ENCODE results near the gene PAK6.

PAK6 gene

DNA sequence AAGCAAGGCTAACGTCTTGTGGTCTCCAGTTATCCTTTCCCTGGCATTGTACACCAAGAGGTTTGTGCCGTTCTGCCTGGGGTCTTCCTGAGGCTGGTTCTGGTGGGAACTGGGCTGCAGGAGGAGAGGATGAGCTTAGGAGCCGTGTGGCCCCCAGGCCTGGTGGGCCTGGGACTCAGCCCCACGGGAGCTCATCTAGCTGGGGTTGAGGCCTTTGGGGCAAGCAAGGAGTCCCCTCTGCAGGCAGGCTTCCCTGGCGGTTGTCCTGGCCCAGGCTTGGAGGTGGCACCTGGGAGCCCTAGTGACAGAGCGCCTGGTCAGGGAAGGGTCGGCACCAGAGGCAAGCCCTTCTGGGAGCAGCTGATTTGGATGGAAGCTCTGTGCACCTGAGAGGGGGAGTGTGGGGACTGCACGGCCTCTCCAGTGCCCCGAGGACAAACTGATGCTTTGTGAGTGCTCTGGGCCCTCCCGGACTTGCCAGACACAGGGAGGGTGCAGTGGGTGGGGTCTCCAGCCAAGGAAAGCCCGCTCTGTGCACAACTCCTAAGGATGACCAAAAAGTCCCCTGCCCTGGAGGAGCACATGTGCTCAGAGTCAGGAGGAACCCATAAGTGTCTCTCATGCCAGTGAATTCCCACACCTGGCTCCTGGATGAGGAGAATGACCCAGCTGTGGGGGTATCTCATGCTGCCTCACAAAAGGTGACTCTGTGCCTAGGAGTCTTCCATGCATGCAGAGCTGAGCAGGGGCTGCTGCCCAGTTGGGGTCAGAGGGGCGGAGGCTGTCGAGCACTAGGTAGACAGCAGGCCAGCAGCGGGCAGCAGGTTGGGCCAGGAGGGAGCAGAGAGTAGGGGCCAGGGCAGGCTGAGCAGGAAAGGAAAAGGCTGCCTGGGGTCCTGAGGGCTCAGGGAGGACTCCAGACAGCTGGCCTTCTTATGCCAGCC is 2.7 kb downstream of the PAK6 start:
- DNase-seq (ENCODE audit: low read depth): no peak

GRCh38 chr15:40242213-40242599 is 3.3 kb downstream of the PAK6 start:
- DNase-seq (ENCODE audit: low read depth): no peak

GRCh38 chr15:40242601-40243000 is 3.7 kb downstream of the PAK6 start:
- no peak for DNase-seq (ENCODE audit: low read depth)

DNA sequence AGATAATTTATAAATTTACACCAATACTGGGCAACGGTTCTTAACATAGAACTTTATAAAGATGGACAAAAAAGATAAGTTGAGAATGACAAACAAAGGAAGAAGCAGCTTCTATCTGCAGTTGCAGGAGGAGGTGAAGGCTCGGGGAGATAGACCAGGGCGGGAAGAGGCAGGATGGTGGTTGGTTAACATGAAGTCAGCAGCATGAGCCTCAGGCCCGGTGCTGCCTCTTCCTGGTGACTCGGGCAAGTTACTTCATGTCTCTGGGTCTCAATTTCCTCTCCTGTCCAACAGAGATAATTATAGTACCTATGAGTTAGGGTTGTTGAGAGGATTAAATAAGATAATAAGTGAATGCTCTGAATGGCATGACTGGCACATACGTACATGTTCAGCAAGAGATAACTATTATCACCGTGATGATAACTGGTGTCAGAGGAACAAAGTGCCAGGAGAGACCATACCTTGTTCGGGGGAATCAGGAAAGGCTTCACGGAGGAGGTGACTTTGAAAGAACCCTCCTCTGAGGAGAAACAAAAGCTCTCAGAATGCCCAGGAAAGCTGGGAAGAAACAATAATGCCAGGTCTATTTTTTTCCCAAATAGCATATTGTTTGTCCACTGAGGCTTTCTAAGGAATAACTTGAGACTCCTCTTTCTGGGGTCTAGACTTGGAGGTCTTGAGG is 4.4 kb downstream of the PAK6 start:
- DNase-seq (ENCODE audit: low read depth): no peak

- DNase-seq (ENCODE audit: low read depth): no peak
These were observed 6.2 kb downstream of the PAK6 start for GRCh38 chr15:40244961-40245523.

GRCh38 chr15:40245666-40246450 is 7.0 kb downstream of the PAK6 start:
- no peak for DNase-seq (ENCODE audit: low read depth)

- DNase-seq (ENCODE audit: low read depth): no peak
These were observed 7.8 kb downstream of the PAK6 start for GRCh38 chr15:40246496-40247280.

DNA sequence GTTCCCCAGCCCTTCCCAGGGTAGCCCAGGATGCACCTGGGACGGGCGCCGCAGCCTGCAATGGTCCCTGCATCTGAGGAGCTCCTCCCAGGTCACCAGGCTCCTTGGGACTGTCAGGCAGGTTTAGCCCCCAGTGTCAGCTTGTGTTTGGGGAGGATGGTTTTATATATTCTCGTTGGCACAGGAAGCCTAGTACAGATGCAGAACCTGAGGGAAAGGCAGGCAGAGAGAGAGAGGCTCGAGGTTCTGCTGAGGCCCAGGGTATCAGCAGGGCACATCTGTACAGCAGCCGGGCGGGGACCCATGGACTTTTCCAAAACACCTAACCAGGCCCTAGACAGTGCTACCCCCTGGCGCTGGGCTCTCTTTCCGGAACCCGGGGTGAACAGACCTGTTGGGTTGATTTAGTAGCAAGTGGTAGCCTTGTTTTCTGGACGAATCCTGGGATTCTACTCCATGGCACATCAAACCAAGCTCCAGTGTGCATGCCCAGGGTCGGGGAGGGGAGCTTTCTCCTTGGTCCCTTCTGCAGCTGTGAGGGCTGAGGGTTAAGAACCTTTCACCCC is 8.6 kb downstream of the PAK6 start:
- DNase-seq (ENCODE audit: low read depth): no peak

- no peak for DNase-seq (ENCODE audit: low read depth)
These were observed 9.3 kb downstream of the PAK6 start for GRCh38 chr15:40248006-40248783.

GRCh38 chr15:40249477-40250303 is 10.8 kb downstream of the PAK6 start:
- DNase-seq (ENCODE audit: low read depth): no peak

GRCh38 chr15:40250304-40250656 is 11.4 kb downstream of the PAK6 start:
- no peak for DNase-seq (ENCODE audit: low read depth)

DNA sequence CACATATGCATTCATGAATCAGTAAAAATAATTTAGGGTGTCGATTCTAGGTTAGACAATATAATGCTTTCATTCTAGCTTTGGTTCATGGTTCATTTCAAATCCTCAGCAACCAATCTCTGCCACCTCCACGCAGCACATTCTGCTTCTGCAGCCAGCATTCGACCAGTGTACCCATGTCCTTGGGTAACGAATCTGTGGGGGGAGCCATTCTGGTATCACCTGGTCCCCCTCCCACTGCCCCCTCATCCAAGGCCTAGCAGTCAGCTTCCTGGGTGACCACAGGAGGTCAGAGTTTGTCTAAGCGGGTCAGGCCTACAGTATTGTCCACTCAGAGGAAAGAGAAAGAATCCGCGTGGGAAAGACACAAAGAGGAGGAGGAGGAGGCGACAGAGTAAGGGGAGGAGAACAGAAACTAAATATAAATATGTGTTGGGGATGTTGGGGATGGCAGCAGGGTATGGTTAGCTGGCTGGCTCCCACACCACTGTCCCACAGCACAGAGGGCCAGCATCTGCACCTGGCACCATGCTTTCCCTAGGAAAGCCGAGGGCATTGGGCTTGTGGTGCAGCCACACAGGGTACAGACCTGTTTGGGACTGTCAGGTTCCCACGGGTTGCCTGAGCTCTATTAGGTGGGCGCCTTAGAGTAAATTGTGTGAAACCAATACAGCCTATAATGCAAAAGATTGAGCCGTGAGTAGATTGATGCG is 12.1 kb downstream of the PAK6 start:
- no peak for DNase-seq (ENCODE audit: low read depth)

- no peak for DNase-seq (ENCODE audit: low read depth)
These were observed 12.8 kb downstream of the PAK6 start for GRCh38 chr15:40251486-40252140.

DNA sequence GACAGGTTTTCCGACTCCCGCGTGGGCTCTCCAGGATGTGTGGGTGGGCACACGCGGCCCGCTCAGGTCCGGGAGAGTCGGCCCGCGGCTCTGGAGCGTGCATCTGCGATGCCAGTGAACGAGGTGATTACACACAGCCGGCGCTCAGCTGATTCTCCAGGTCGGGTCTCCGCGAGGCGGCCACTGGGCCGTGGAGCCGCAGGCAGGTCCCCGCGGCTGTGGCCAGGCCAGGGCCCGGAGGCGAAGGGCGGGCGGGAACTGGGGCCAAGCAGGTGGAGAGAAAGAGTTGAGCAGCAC is 13.2 kb downstream of the PAK6 start:
- no peak for DNase-seq (ENCODE audit: low read depth)

DNA sequence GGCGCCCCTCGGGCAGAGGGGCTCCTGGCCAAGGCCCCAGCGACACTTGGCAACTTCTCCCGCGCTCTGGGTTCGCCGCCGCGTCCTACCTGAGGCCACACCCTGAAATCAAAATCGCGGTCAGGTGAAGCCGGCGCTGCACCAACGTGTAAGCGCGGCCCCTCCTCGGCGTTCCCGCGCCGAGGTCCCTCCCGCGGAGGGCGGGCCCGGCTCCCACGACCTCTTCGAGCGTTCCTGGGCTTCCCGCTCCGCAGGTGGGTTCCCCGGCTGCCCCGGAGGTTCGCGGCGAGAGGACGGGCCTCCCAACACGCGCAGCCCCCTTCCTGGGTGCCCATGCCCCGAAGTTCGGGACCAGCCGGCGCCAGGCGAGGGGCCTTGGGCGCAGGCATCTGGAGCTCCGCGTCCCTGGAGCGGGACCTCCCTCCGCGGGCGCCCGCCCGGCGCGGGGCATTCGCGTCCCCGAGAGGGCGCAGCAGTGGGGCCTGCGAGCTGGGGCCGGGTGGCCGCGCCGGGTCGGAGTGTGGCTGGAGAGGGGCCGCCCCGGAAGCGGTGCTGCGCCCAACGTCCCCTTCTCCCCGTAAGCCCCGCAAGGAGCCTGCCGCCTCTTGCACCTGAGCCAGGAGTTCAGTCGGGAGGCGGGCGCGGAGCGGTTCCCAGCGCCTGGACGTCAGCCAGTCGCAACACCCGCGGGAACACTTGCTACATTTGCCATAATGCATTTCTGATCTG is 13.7 kb downstream of the PAK6 start:
- DNase-seq (ENCODE audit: low read depth): no peak

DNA sequence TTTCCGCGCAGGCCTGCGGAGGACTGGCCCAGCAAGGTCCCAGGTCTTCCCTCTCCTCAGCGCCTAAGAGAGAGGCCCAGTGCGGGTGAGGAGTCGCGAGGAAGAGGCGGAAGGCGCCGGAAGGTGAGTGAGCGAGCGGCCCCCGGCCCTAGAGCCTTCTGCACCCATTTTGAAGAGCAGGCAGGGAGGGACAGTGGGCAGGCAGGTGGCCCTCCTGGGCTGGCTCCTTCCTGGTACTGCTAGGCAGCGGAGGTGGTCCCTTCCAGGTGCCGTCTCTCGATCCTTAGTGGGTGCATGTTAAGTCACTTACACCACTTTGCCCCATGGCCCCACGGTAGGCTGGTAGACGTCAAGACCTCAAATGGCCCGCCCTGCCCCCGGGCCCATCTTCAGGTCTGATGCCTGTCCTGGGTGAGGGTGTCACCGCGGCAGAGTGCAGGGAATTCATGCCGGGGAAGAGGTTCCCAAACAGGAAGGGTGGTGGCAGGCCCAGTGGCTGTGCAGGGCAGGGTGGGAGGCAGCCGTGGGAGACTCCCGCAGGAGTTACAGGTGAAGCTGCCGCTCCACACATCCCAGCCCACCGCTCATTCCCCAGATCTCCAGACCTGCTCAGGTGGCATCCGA is 14.4 kb downstream of the PAK6 start:
- DNase-seq (ENCODE audit: low read depth): no peak

GRCh38 chr15:40254452-40254851 is 15.6 kb downstream of the PAK6 start:
- DNase-seq (ENCODE audit: low read depth): no peak

All from T-helper 22 cell (primary cell).